Skeletal muscle tissue (tissue), 4 donors: ENCODE data around the gene CRIP2. TPM values are rescaled to one million over a fixed set of nuclear protein-coding genes. Genes with fewer than 3 reads are reported as not detected.
A peak's percentile ranks its signal among the peaks of the same experiment; 100 is the strongest.

ENCODE experiments used
- H3K27ac ChIP-seq: one replicate; pipeline ENCODE4 v1.7.0; 2013; ENCODE audit warnings: mild to moderate bottlenecking, low read depth, low read length, inconsistent platforms
- H3K27me3 ChIP-seq, 3 donors: one replicate each; pipeline ENCODE4 v1.7.0; 2013; ENCODE audit warnings: low read length in 3 of 3; ENCODE audit not compliant: control insufficient read depth in 3 of 3, insufficient read depth in 3 of 3
- H3K36me3 ChIP-seq, 3 donors: one replicate each; pipeline ENCODE4 v1.7.0; 2013; ENCODE audit warnings: low read length in 3 of 3; ENCODE audit not compliant: control insufficient read depth in 3 of 3, insufficient read depth in 3 of 3
- H3K4me1 ChIP-seq, 3 donors: one replicate each; pipeline ENCODE4 v1.7.0; 2013; ENCODE audit warnings: low read length in 3 of 3, mild to moderate bottlenecking in 3 of 3; ENCODE audit not compliant: control insufficient read depth in 3 of 3, insufficient read depth in 3 of 3
- H3K4me3 ChIP-seq, 3 donors: one replicate each; pipeline ENCODE4 v1.7.0; 2013; ENCODE audit warnings: low read length in 3 of 3
- H3K9ac ChIP-seq, 3 donors: one replicate each; pipeline ENCODE4 v1.7.0; 2013; ENCODE audit warnings: low read length in 3 of 3, mild to moderate bottlenecking in 3 of 3, moderate library complexity in 2 of 3, low read depth in 1 of 3
- H3K9me3 ChIP-seq, 3 donors: one replicate each; pipeline ENCODE4 v1.7.0; 2013; ENCODE audit warnings: low read length in 3 of 3; ENCODE audit not compliant: control insufficient read depth in 3 of 3
- total RNA-seq: library from RNA; depleted of rRNA; stranded (reverse); fragments of >200 nt; gene quantifications from one replicate; pipeline ENCODE4 v1.2.3, GENCODE V29; 2014
- donor health status: Osteomylitis.

Gene CRIP2
- total RNA-seq, 1 donor from 2014 or later, result 77.8 TPM

DNA sequence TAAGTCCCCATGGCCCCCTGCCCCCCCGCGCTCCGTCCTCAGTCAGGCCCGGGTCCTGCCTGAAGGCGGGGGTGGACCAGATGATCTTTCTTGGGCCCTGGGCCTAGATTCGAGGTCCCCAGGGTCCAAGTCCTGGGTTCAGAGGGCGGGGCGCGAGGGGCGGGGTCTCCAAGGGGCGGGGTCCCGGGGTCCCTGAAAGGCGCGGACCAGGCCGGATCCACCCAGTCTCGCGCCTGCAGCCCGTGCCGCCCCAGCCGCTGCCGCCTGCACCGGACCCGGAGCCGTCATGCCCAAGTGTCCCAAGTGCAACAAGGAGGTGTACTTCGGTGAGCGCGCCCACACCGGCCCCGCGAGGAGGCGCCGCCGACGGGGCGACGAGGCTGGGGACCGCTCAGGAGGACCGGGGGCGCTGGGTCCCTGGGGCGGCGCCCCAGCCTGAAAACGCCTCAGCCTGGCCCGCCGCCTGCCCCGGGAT, 12.4 kb downstream of the CRIP2 start:
- H3K27me3 ChIP-seq, result peaks cover 8 to 37% (median 12%) of the 10 kb centered on the region in 3 donors
- peaks cover 58 to 67% (median 62%) of the 10 kb centered on the region in 3 donors for H3K4me1 ChIP-seq
- H3K9me3 ChIP-seq, result no peaks in the 10 kb centered on the region
- no peaks in the 10 kb centered on the region for H3K36me3 ChIP-seq
- peak overlapping the region; percentile 72 for H3K27ac ChIP-seq
- H3K9ac ChIP-seq, result peak overlapping the region; percentile 50 to 68 (median 65)
- H3K4me3 ChIP-seq, result peak overlapping the region; percentile 49 to 67 (median 63)

DNA sequence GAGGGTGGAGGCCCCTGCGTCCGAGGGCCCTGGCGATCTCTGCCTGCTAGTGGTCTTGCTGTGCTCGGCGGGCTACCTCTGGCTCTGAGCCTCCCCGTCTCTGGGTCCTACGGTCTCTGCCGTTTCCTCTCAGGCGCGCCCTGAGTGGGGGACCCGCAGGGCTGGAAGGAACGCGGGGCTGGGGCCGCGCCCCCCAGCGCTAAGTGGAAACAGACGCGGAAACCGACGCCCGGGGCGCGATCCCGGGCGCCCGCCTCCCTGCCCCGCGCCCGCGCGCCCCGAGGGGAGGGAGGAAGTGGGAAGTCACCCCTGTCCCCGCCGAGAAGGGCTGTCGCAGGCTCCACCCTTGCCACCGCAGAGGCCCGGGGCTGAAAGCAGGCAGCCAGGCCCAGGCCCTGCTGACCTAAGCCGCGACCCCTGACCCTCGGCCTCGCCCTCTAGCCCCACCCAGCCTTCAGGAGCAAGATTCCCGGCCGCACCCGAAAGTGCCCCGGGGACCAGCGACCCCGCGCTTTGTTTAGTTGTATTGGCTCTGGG, 12.9 kb downstream of the CRIP2 start:
- Histone ChIP-seq H3K9ac (peak overlapping the region; percentile 50 to 68 (median 65)), H3K36me3 (no peaks in the 10 kb centered on the region), H3K4me1 (peaks cover 57 to 67% (median 62%) of the 10 kb centered on the region in 3 donors), H3K27ac (peak overlapping the region; percentile 72), H3K9me3 (no peaks in the 10 kb centered on the region), H3K4me3 (peak overlapping the region; percentile 49 to 67 (median 63)), H3K27me3 (peaks cover 8 to 32% (median 12%) of the 10 kb centered on the region in 3 donors)

DNA sequence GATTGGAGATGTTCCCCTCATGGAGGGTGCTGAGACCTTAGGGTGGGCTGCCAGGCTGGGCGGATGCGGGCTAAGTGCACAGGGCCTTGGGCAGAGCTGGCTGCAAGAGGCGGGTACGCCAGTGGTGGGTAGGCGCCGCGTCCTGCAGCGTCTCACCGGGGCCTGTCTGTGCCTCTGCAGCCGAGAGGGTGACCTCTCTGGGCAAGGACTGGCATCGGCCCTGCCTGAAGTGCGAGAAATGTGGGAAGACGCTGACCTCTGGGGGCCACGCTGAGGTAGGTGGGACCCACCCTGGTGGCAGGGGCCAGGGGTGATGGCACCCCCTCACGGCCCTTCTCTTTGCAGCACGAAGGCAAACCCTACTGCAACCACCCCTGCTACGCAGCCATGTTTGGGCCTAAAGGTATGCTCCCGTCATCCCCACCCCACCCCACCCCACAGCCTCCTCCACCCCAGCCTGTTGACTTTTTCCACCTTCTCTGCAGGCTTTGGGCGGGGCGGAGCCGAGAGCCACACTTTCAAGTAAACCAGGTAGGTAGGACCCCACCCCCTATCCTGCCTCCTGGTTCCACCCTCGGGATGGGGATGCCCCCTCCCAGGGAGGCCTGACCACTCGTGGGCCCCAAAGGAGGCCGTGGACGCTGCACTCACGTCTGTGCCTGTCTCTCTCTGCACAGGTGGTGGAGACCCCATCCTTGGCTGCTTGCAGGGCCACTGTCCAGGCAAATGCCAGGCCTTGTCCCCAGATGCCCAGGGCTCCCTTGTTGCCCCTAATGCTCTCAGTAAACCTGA, 13.6 kb downstream of the CRIP2 start:
- Histone ChIP-seq H3K27ac (peak overlapping the region; percentile 77), H3K4me3 (peak overlapping the region; percentile 49 to 67 (median 61)), H3K9ac (peak overlapping the region; percentile 19 to 68 (median 65)), H3K9me3 (no peaks in the 10 kb centered on the region), H3K27me3 (peaks cover 8 to 28% (median 12%) of the 10 kb centered on the region in 3 donors), H3K36me3 (no peaks in the 10 kb centered on the region), H3K4me1 (peaks cover 53 to 63% (median 60%) of the 10 kb centered on the region in 3 donors)

DNA sequence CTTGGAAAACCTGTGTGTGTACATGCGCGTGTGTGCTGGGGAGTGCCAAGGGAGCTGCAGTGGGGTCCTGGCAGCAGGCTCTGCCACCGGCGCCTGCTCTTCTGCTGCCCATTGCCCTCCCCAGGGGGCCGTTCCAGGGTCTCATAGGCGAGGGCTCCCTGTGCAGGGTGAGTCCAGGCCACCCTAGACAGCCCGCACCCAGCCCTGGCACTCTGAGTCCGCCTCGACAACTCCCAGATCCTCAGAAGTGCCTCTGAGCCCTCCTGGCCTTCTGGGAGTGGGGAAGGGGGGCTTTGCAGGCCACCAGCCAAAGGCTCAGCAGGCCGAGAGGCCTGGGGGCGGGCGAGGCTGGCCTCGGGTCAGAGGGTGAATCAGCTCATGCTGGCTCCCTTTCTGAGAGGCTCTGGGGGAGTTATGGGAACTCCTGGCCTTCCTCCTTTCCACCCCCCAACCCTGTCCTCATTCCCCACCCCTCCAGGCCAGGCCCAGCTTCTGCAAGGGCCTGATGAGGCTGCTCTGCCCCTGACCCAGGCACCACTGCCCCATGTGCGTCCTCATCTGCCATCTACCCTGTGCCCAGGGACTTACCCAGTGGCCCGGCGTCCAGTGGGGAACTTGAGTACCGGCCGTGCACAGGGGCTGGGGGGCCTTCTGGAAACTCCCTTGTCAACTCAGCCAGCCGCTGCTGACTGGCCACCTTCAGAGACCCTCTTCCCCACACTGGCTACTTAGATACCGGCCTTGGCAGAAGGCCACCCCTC, 14.3 kb downstream of the CRIP2 start:
- Histone ChIP-seq H3K9ac (peak overlapping the region; percentile 51 to 77 (median 69)), H3K27me3 (peaks cover 8 to 25% (median 12%) of the 10 kb centered on the region in 3 donors), H3K27ac (peak overlapping the region; percentile 77), H3K4me1 (peaks cover 45 to 55% (median 52%) of the 10 kb centered on the region in 3 donors), H3K9me3 (no peaks in the 10 kb centered on the region), H3K4me3 (peak overlapping the region; percentile 49 to 74 (median 67)), H3K36me3 (no peaks in the 10 kb centered on the region)

DNA sequence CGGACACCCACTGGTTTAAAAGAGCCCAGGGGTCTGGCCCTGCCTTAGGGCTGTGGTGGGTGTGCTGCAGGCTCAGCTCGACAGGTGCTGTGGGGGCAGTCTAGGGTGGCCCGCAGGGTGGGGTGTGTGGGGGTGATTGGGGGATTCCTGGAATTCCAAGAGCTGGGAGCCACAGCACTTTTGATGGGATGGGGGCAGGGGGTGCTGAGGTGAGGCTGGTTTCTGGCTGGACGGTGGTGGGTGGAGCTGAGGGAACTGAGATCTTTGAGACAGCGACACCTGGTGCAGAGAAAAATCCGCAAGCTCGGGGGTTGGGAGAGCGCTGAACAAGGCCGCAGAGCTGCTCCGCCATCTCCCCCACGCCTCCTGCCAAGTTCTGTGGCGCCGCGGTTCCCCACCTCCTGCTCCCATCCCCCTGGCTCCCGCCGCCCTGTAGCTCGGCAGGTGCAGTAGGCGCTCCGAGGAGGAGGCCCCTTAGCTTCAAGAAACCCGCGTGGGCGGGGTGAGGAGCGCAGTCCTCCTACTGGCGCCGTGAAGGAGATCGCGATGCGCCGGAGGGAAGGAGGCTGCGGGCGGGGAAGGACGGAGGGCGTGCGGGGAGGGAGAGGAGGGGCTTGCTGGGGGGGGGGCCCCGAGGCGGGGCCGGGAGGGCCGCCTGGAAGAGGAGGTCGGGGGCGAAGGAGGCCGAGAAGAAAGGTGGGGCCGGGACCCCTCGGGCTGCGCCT, 15.1 kb downstream of the CRIP2 start:
- peak overlapping the region; percentile 77 for H3K27ac ChIP-seq
- H3K4me1 ChIP-seq, result peaks cover 38 to 48% (median 47%) of the 10 kb centered on the region in 3 donors
- peak overlapping the region; percentile 70 to 86 (median 72) for H3K9ac ChIP-seq
- no peaks in the 10 kb centered on the region for H3K36me3 ChIP-seq
- peak overlapping the region; percentile 67 to 77 (median 74) for H3K4me3 ChIP-seq
- peaks cover 5 to 17% (median 8%) of the 10 kb centered on the region in 3 donors for H3K27me3 ChIP-seq
- no peaks in the 10 kb centered on the region for H3K9me3 ChIP-seq

DNA sequence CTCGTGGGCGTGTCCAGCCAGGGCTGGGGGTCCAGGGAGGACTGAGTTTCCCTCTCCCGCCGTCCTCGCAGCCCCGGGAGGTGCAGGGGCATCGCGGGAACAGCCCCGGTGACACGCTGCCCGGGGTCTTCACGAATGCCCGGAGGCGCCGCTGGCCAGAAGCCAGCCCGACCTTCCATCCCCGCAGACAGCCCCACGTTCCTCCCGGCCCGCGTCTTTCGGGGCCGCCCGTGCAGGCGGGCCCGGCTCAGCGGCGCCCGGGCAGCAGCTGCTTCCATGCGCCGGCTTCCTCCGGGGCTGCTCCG, 15.6 kb downstream of the CRIP2 start:
- Histone ChIP-seq H3K27ac (peak overlapping the region; percentile 77), H3K4me1 (peaks cover 37 to 45% (median 45%) of the 10 kb centered on the region in 3 donors), H3K36me3 (no peaks in the 10 kb centered on the region), H3K9ac (peak overlapping the region; percentile 70 to 86 (median 72)), H3K4me3 (peak overlapping the region; percentile 51 to 77 (median 74)), H3K9me3 (no peaks in the 10 kb centered on the region), H3K27me3 (peaks cover 5 to 12% (median 8%) of the 10 kb centered on the region in 3 donors)

DNA sequence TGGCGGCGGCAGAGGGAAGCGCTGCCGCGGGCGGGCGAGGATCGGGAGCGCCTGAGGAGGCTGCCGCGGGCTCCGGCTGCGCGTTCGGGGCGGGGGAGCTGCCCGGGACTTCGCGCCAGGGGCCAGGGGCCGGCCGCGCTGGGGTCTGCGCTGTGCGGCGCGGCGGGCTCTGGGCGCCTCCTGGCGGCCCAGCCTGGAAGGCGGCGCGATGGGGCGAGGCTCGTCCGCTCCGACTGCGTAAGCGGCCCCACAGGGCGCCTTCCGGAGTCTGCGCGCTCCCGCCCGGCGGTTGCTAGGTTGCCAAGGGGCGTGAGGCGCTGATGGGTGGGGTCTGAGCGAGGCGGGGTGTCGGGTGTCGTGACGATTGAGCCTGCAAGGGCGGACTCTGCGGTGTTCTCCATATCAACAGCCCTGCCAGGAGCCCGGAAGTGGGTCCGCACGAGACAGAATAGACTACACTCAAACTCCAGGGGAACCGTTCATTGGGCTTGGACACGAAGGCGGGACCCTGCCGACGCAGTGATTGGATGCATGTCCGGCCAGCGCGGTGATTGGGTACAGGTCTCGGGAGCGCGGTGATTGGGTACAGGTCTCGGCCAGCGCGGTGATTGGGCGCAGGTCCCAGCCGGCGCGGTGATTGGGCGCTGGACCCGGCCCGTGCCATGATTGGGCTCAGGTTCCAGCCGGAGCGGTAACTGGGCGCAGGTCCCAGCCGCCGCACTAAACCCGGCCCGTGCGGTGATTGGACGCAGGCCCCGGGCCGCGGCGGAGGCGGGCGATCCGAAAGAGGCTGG, 16.1 kb downstream of the CRIP2 start, which contains the start of gene TEDC1:
Gene TEDC1 (plus strand): TSS at position 675 of the 794 bp plus-strand sequence. CDS start 130 bp downstream, outside the sequence.
- Histone ChIP-seq H3K4me3 (peak within 1 kb of the TSS; percentile 62 to 77 (median 74)), H3K4me1 (peaks cover 36 to 45% (median 45%) of the 10 kb centered on the region in 3 donors), H3K36me3 (no peaks in the 10 kb centered on the region), H3K27ac (peak within 1 kb of the TSS; percentile 77), H3K9ac (peak within 1 kb of the TSS; percentile 70 to 86 (median 72)), H3K9me3 (no peaks in the 10 kb centered on the region), H3K27me3 (peaks cover 4 to 8% (median 8%) of the 10 kb centered on the region in 3 donors)

DNA sequence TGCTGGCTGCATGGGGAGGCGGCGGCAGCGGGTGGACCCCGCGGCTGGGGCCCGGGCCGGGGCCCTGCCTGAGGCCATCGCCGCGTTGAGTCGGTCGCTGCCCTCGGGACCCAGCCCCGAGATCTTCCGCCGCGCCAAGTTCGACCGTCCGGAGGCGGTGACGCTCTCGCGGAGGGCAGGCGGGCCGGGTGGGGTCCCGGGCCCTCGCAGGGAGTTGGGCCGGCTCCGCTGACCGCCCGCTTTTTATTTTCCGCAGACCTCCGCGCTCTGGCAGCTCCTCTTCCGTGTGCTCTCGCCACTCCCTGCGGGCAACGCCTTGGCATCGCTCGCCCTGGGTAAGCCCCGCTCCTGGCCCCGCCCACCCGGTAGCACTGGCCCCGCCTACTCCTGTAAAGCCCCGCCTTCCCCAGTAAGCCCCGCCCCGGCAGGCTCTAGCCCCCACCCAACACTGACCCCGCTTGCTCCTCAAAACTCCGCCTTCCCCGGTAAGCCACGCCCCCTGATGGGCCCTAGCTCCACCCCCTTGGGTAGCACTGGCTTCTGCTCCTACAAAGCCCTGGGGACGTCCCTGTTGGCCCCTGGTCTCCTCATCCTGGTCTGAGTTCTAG, 16.8 kb downstream of the CRIP2 start:
- Histone ChIP-seq H3K4me1 (peaks cover 37 to 48% (median 43%) of the 10 kb centered on the region in 3 donors), H3K9me3 (no peaks in the 10 kb centered on the region), H3K4me3 (peak overlapping the region; percentile 62 to 73 (median 67)), H3K27ac (peak overlapping the region; percentile 72), H3K27me3 (peaks cover 0 to 4% (median 3%) of the 10 kb centered on the region in 3 donors), H3K36me3 (no peaks in the 10 kb centered on the region), H3K9ac (peak overlapping the region in 2 of 3 donors; percentile 54 to 74)
